ENCODE data around the gene SLC6A6. TPM values are rescaled to one million over a fixed set of nuclear protein-coding genes. Genes with fewer than 3 reads are reported as not detected.

SLC6A6 gene
- polyA plus RNA-seq, 1 of the 3 experiments (the other 2 are of a cell fraction), result 19.1 TPM

DNA sequence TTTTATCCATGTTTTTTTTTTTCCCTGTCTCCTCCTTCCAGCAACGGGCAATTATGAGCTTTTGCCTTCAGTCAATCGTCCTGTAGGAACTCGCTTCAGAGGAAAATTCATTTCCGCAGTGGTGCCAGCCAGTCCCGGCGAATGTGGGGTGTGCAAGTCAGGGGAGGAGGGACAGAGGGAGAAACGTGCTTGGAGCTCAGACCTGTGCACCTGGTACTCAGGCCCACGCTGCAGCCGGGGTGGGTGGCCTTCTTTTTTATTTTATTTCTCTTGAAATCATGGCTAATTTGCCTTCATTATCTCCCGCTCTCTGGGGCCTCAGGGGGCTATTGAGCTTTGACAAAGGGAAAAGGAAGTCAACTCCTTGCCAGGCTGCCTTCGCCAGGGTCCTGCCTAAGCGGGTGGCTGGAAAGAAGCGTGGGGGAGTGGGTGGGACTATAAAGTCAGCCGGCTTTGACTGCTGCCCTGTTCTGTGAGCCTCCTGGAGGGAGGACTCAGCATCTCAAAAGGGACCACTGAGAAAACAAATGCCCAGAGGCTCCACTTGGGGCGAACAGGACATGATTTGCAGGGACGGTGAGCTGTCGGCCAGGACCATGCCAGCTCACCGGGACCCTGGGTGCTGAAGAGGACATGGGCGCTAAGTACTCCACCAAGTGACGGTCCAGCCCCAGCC is 132.2 kb downstream of the SLC6A6 start:
- Histone ChIP-seq H3K27me3 (ENCODE audit: insufficient read depth) (0 out of 2 replicates have a peak, but pooled peaks cover 6% of the 10 kb centered on the region), H3K4me2 (no peak overlapping the region), H3K9ac (no peak overlapping the region), H3K27ac (ENCODE audit: low read depth in 2 of 2, low read length in 1 of 2) (peak overlapping the region in 1 of 2 experiments; percentile 53; a peak in 2 of 4 replicates), H4K20me1 (ENCODE audit: insufficient read depth) (no peaks in the 10 kb centered on the region), H3K9me3 (no peaks in the 10 kb centered on the region), H2AFZ (ENCODE audit: low read depth) (no peak overlapping the region), H3K9me2 (no peaks in the 10 kb centered on the region), H3K4me1 (ENCODE audit: control insufficient read depth in 1 of 2, insufficient read depth in 2 of 2, low read depth in 1 of 2, low read length in 1 of 2) (peaks cover 0 to 42% of the 10 kb centered on the region in 2 experiments; a peak in 1 of 4 replicates), H3K36me3 (replicated peaks in 1 of 2; ENCODE audit: control insufficient read depth in 1 of 2, insufficient read depth in 2 of 2, low read length in 1 of 2) (no peaks in the 10 kb centered on the region), H3K79me2 (ENCODE audit: insufficient read depth) (no peaks in the 10 kb centered on the region), H3K4me3 (ENCODE audit: low read depth in 2 of 2, low read length in 1 of 2) (no peak overlapping the region), H3F3A (replicated peaks; ENCODE audit: insufficient read depth) (no peaks in the 10 kb centered on the region)
- peak; percentile 68 for DNase-seq
- ChIA-PET POLR2A (interaction anchor here (0.9 kb wide), 1 partner anchor 9 kb away, joined by 4 read pairs; no protein-coding TSS in a partner anchor), CTCF (interaction anchor here (0.9 to 10.1 kb wide), 5 partner anchors 13 to 387 kb away, joined by 3 to 91 read pairs (median 6); no protein-coding TSS in a partner anchor)
- TF ChIP-seq FOXM1 (IDR thresholded peaks at IDR 0.05; ENCODE audit: low read depth), result no peak
- TF ChIP-seq, protein P1, sequence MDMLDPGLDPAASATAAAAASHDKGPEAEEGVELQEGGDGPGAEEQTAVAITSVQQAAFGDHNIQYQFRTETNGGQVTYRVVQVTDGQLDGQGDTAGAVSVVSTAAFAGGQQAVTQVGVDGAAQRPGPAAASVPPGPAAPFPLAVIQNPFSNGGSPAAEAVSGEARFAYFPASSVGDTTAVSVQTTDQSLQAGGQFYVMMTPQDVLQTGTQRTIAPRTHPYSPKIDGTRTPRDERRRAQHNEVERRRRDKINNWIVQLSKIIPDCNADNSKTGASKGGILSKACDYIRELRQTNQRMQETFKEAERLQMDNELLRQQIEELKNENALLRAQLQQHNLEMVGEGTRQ (IDR thresholded peaks at IDR 0.05; ENCODE audit: borderline replicate concordance, low read depth, low read length), result no peak
- TF ChIP-seq GABPA (IDR thresholded peaks at IDR 0.05; ENCODE audit: low read depth), result no peak
- TF ChIP-seq POLR2AphosphoS5 (IDR thresholded peaks at IDR 0.05; ENCODE audit: low read depth, low read length), result no peak
- no peak for TF ChIP-seq TCF12 (IDR thresholded peaks at IDR 0.05)
- 54% methylated on average over 20 of the region's 20 CpGs for WGBS (ENCODE audit: low lambda C conversion rate)

DNA sequence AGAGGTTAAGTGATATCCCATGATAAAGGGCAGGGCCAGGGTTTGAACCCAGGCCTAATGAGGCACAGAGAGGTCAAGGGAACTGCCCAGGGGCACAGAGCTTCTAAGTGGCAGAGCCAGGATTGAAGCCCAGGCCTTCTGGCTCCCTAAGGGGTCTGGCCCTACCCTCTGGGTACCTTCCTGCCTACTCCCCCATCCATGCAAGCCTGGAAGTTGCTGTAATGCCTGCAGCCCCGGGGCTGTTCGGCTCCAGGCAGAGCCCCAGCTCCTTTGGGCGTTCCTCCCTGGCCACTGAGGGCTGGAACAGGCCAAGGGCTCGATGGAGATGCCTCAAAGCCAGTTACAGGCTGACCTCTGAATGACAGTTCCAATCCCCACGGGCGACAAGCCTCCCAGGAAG is 133.2 kb downstream of the SLC6A6 start:
- H3K9me2 ChIP-seq, result no peaks in the 10 kb centered on the region
- no peak overlapping the region for H3K4me3 ChIP-seq (ENCODE audit: low read depth in 2 of 2, low read length in 1 of 2)
- no peaks in the 10 kb centered on the region for H3F3A ChIP-seq (replicated peaks; ENCODE audit: insufficient read depth)
- H3K9me3 ChIP-seq, result no peaks in the 10 kb centered on the region
- H3K4me1 ChIP-seq (ENCODE audit: control insufficient read depth in 1 of 2, insufficient read depth in 2 of 2, low read depth in 1 of 2, low read length in 1 of 2), result peaks cover 0 to 48% of the 10 kb centered on the region in 2 experiments; a peak in 1 of 4 replicates
- no peak overlapping the region for H3K4me2 ChIP-seq
- POLR2A ChIA-PET, result no interaction called here
- TF ChIP-seq TAF1 (IDR thresholded peaks at IDR 0.05; ENCODE audit: borderline replicate concordance, low read depth, low read length), result no peak
- no peak for TF ChIP-seq POLR2AphosphoS5 (IDR thresholded peaks at IDR 0.05; ENCODE audit: low read depth, low read length)
- TF ChIP-seq MXI1 (IDR thresholded peaks at IDR 0.05; ENCODE audit: low read depth, low read length), result no peak
- no peak for TF ChIP-seq TCF12 (IDR thresholded peaks at IDR 0.05)
- TF ChIP-seq, protein P2, sequence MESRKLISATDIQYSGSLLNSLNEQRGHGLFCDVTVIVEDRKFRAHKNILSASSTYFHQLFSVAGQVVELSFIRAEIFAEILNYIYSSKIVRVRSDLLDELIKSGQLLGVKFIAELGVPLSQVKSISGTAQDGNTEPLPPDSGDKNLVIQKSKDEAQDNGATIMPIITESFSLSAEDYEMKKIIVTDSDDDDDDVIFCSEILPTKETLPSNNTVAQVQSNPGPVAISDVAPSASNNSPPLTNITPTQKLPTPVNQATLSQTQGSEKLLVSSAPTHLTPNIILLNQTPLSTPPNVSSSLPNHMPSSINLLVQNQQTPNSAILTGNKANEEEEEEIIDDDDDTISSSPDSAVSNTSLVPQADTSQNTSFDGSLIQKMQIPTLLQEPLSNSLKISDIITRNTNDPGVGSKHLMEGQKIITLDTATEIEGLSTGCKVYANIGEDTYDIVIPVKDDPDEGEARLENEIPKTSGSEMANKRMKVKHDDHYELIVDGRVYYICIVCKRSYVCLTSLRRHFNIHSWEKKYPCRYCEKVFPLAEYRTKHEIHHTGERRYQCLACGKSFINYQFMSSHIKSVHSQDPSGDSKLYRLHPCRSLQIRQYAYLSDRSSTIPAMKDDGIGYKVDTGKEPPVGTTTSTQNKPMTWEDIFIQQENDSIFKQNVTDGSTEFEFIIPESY (IDR thresholded peaks at IDR 0.05; ENCODE audit: borderline replicate concordance, low read depth), result no peak
- TF ChIP-seq SIN3A (IDR thresholded peaks at IDR 0.05; ENCODE audit: borderline replicate concordance, low read depth, low read length), result no peak
- H4K20me1 ChIP-seq (ENCODE audit: insufficient read depth), result no peaks in the 10 kb centered on the region
- H3K79me2 ChIP-seq (ENCODE audit: insufficient read depth), result no peaks in the 10 kb centered on the region
- WGBS (ENCODE audit: low lambda C conversion rate), result 31% methylated on average over 4 of the region's 6 CpGs
- H3K36me3 ChIP-seq (replicated peaks in 1 of 2; ENCODE audit: control insufficient read depth in 1 of 2, insufficient read depth in 2 of 2, low read length in 1 of 2), result no peaks in the 10 kb centered on the region
- H3K27ac ChIP-seq (ENCODE audit: low read depth in 2 of 2, low read length in 1 of 2), result no peak overlapping the region
- peaks cover 6% of the 10 kb centered on the region; the same call in 1 of the 2 replicates for H3K27me3 ChIP-seq (ENCODE audit: insufficient read depth)
- H3K9ac ChIP-seq, result no peak overlapping the region
- DNase-seq, result no peak
- H2AFZ ChIP-seq (ENCODE audit: low read depth), result no peak overlapping the region
- CTCF ChIA-PET, result interaction anchor here (1.2 to 10.1 kb wide), 4 partner anchors 12 to 386 kb away, joined by 3 to 91 read pairs (median 28); partner anchors contain the start of gene CCDC174

Data from SK-N-SH (cell line).